Aorta (tissue), 5 donors: ENCODE results near the gene HLA-DOA. TPM values are rescaled to one million over a fixed set of nuclear protein-coding genes. Genes with fewer than 3 reads are reported as not detected.

Experiments used
- ATAC-seq: fragments of 200-7000 bp; cut with Tn5 transposase; one replicate; pipeline ENCODE4 v1.9.1; 2022; ENCODE audit warnings: moderate library complexity; ENCODE audit not compliant: low FRiP score
- DNase-seq, 2 donors: peaks; one replicate each; pipeline ENCODE4 v3.0.0-alpha.2; 2020
- H3K27ac ChIP-seq, 2 donors: one replicate each; pipeline ENCODE4 v1.5.1; 2013; ENCODE audit warnings: low read length in 2 of 2, mild to moderate bottlenecking in 2 of 2, moderate library complexity in 2 of 2, control low read depth in 1 of 2, inconsistent platforms in 1 of 2, low read depth in 1 of 2
- H3K27me3 ChIP-seq, 2 donors: one replicate each; pipeline ENCODE4 v1.6.1; 2013; ENCODE audit warnings: control low read depth in 1 of 2, low read length in 1 of 2, mild to moderate bottlenecking in 1 of 2, moderate library complexity in 1 of 2; ENCODE audit not compliant: insufficient read depth in 2 of 2, control insufficient read depth in 1 of 2
- H3K36me3 ChIP-seq, 2 donors: one replicate each; pipeline ENCODE4 v1.6.1; 2013; ENCODE audit warnings: control low read depth in 1 of 2, low read length in 1 of 2, mild to moderate bottlenecking in 1 of 2; ENCODE audit not compliant: insufficient read depth in 2 of 2, control insufficient read depth in 1 of 2
- H3K4me1 ChIP-seq, 2 donors: one replicate each; pipeline ENCODE4 v1.6.1; 2013; ENCODE audit warnings: low read length in 2 of 2, control low read depth in 1 of 2, mild to moderate bottlenecking in 1 of 2, moderate library complexity in 1 of 2; ENCODE audit not compliant: insufficient read depth in 2 of 2, control insufficient read depth in 1 of 2
- H3K4me3 ChIP-seq, 2 donors: one replicate each; pipeline ENCODE4 v1.5.1; 2013; ENCODE audit warnings: low read length in 2 of 2, control low read depth in 1 of 2, mild to moderate bottlenecking in 1 of 2
- H3K9me3 ChIP-seq: one replicate; pipeline ENCODE4 v1.6.1; 2013; ENCODE audit warnings: mild to moderate bottlenecking, low read length; ENCODE audit not compliant: control insufficient read depth
- WGBS, 2 donors: extraction: QIAGEN DNeasy Blood & Tissue Kit; methylation state at CpG; one replicate each; pipeline ENCODE4 v1.1.7; 2013; 5-methylcytosine and 5-hydroxymethylcytosine counted together
- intact Hi-C, 2 donors: fragments of 100-400 bp; cut with DNase I; formaldehyde crosslinking; loops; one replicate each; pipeline versions ENCODE4 v1.14.2 to v1.15.0; 2022
- polyA plus RNA-seq, 2 donors: library from polyadenylated mRNA; stranded (reverse); fragments of 200-250 nt; gene quantifications; one replicate each; pipeline ENCODE4 v1.2.3, GENCODE V29; 2013
- total RNA-seq, 2 donors: library from RNA; stranded (reverse); fragmentation: NEBNext Ultra II Directional; extraction: Animal tissue kit (Norgen Biotek cat#: 25700); gene quantifications; one replicate each; pipeline ENCODE4 v1.2.1, GENCODE V29; 2021
- donor health status: healthy with polysubstance abuse.
- donor health status: Bipolar disorder and iron deficiency.
- donor health status: DM: no; HTN: no; CAD: no.
- donor health status: DM: no; HTN: no; CAD: no.
- donor health status: DM: yes; HTN: yes; CAD: no.

The HLA-DOA gene
- total and polyA plus RNA-seq, 4 donors: 0.28 to 16.7 (median 6.6) TPM

DNA sequence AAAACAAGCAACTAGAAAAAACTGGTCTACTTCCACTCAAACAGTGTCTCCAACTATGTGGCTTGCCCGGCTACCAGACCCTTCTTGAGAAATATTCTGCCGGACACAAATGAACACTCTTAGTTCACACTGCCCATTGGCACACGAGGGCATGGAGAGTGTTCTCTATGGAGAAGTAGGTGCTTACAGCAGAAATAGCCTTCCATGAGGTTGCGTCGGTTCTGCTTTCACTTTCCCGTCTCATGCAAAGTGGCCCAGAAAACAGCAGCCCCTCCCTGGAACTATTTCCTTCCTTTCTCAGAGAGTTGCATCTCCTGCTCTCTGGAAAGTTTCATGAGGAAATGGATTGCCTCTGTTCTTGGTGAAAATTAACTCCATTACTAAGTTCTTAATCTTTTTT, 9.5 kb upstream of the HLA-DOA start:
- intact Hi-C loops: loop anchor here (5.0 to 10.0 kb wide), 3 partner anchors 126 to 228 kb away; no protein-coding TSS in a partner anchor
- WGBS, 2 donors: 2% methylated on average over 6 of the region's 6 CpGs
- Histone ChIP-seq H3K4me3 (no peak overlapping the region), H3K4me1 (no peaks in the 10 kb centered on the region), H3K27me3 (no peaks in the 10 kb centered on the region), H3K27ac (peak overlapping the region in 1 of 2 donors; percentile 17), H3K9me3 (no peaks in the 10 kb centered on the region), H3K36me3 (no peaks in the 10 kb centered on the region)
- ATAC-seq (peak; percentile 72), DNase-seq (peak in 1 of 2 donors; percentile 85)

DNA sequence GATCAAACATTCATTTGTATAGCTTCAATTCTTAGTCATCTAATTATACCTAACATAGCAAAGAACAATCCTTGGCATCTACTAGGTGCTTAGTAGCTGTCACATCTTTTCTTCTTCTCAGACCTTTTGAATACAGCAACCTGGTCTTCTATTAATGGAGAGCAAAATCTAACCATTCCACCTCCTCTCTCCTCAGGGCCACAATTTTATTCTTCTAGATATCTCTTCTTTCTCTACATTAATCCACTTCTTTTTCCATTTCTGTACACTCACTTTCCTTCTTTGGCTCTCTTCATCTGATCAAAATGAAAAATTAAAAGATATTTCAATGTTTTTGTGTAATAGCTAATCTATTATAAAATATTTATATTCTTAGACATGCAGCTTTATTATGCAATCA, 9.0 kb upstream of the HLA-DOA start:
- Histone ChIP-seq H3K9me3 (no peaks in the 10 kb centered on the region), H3K27me3 (peaks cover 0 to 4% of the 10 kb centered on the region in 2 donors), H3K36me3 (no peaks in the 10 kb centered on the region), H3K27ac (no peak overlapping the region), H3K4me3 (no peak overlapping the region), H3K4me1 (no peaks in the 10 kb centered on the region)
- intact Hi-C loops: loop anchor here (5.0 to 10.0 kb wide), 3 partner anchors 126 to 229 kb away; no protein-coding TSS in a partner anchor
- DNase-seq (no peak), ATAC-seq (no peak)

DNA sequence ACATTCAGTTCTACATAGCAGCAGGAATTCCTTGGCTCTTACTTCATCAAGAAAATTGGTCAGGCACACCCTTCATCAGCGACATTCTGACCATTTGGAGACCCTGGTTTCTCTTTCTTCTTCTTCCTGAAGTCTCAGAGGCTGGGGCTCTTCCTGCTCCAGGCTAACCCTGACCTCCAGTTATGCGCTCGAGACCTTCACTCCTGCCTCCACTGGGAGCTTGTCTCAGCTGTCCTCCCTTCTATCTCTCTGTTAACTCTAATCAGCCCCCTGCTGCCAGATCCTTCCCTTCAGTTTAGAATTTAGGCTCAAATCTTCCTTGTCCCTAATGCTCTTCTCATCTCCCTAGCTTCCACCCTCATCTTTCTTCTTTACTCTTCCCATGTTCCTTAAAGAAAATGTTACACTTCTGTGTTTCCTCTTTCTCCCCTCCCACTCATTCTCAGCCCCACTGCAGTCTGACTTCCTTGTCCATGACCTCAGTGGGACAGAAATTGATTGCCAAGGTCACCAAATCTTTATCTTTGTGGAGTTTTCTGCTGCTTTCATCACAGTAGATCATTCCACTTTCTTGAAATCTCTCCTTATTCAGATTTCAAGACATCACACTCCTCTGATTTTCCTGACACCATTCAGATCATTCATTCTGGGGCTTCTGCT, 8.4 kb upstream of the HLA-DOA start:
- intact Hi-C loops: loop anchor here (5.0 to 10.0 kb wide), 3 partner anchors 127 to 229 kb away; no protein-coding TSS in a partner anchor

DNA sequence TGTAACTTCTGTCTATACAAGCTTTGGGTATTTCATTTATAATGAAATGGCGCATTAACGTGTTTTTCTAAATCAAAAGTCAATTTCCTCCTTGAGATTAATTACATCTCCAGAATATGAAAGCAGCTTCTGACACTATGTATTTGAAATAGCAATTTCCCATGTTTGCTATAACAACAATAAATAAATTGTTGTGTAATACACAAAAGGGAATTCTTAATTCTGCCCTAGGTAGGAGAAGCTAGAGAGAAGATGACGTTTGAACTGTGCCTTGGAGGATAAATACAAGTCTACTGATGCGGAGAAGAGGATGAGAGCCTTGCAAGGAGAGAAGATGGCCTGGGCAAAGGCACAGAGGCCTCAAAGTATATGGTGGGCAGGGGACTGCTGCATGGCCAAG, 7.6 kb upstream of the HLA-DOA start:
- intact Hi-C loops: loop anchor here (5.0 to 10.0 kb wide), 3 partner anchors 128 to 230 kb away; no protein-coding TSS in a partner anchor
- Histone ChIP-seq H3K36me3 (no peaks in the 10 kb centered on the region), H3K9me3 (no peaks in the 10 kb centered on the region), H3K27ac (no peak overlapping the region), H3K4me3 (no peak overlapping the region), H3K27me3 (peaks cover 0 to 4% of the 10 kb centered on the region in 2 donors), H3K4me1 (no peaks in the 10 kb centered on the region)
- ATAC-seq (no peak), DNase-seq (no peak)
- WGBS, 2 donors: 71 to 72% methylated on average over 4 of the region's 4 CpGs

More for the DNA sequence above, 8.4 kb upstream of the HLA-DOA start:
- WGBS, 2 donors: 86% methylated on average over 3 of the region's 3 CpGs
- DNase-seq (no peak), ATAC-seq (no peak)
- Histone ChIP-seq H3K36me3 (no peaks in the 10 kb centered on the region), H3K4me3 (no peak overlapping the region), H3K4me1 (no peaks in the 10 kb centered on the region), H3K9me3 (no peaks in the 10 kb centered on the region), H3K27ac (no peak overlapping the region), H3K27me3 (peaks cover 0 to 4% of the 10 kb centered on the region in 2 donors)

DNA sequence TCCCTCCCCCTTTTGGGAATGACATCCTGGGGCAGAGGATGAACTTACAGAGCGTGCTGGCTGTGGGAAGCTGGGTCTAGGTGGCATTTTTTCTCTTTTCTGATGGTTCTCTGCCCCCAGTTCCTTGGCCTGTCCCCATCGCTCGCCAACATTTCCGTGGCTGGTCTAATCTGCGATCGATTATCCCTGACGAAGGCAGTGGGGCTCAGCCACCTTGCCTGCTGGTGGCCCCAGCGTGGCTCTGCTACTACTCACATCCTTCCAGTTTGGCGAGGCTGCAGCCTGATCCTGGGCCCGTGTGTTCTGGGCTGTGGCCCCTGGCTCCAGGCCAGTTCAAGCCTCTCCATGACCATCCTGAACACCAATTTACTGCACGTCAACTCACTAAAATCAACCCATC, 6.4 kb upstream of the HLA-DOA start:
- DNase-seq: no peak
- H3K27me3 ChIP-seq: peaks cover 0 to 4% of the 10 kb centered on the region in 2 donors
- no peak overlapping the region for H3K27ac ChIP-seq
- H3K4me3 ChIP-seq: no peak overlapping the region
- no peaks in the 10 kb centered on the region for H3K4me1 ChIP-seq
- H3K36me3 ChIP-seq: no peaks in the 10 kb centered on the region
- intact Hi-C loops: loop anchor here (2.0 to 10.0 kb wide), 4 partner anchors 65 to 232 kb away; no protein-coding TSS in a partner anchor
- 79 to 80% methylated on average over 11 of the region's 11 CpGs for WGBS, 2 donors
- H3K9me3 ChIP-seq: no peaks in the 10 kb centered on the region
- ATAC-seq: no peak

DNA sequence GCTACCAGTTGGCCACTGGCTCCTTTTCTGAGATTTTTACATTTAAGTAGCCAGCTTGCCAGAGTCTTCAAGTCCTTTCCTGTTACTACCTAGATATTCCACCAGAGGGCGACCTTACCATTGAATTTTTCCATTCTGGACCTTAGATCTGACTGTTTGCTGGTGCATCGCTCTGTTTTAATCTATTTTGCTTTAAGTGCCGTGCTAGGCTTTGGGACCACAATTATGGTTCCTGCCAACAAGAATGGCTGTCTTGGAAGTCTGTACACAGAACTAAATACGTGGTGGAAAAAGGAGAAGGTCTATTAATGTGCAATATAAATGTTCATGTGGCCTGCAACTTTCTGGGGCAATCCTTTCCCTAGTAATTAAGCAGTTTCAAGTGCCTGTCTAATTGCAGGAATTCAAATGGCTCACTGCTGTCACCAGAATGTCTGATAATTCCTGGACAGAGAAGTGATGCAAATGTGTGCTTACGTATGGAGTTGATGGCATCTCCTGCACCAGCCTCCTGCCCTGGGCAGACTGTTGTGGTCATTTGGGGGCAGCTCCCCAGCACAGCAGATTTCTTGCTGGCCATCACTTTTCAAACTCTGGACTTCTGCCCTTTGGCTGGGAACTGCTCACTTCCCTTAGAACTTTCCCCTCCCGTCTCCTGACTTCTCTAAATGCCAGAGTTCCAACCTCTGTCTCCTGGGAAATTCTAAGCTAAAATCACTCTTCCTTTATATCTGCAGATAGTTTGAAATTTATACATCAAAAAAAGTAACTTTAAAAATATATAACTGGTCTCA, 5.6 kb upstream of the HLA-DOA start:
- Histone ChIP-seq H3K4me1 (no peaks in the 10 kb centered on the region), H3K4me3 (no peak overlapping the region), H3K27me3 (peaks cover 0 to 4% of the 10 kb centered on the region in 2 donors), H3K27ac (no peak overlapping the region), H3K9me3 (no peaks in the 10 kb centered on the region), H3K36me3 (no peaks in the 10 kb centered on the region)
- ATAC-seq: peak; percentile 86
- 18 to 23% methylated on average over 6 of the region's 6 CpGs for WGBS, 2 donors
- intact Hi-C loops: loop anchor here (1.0 to 10.0 kb wide), 5 partner anchors 66 to 233 kb away; no protein-coding TSS in a partner anchor
- DNase-seq: peak in 1 of 2 donors; percentile 30

DNA sequence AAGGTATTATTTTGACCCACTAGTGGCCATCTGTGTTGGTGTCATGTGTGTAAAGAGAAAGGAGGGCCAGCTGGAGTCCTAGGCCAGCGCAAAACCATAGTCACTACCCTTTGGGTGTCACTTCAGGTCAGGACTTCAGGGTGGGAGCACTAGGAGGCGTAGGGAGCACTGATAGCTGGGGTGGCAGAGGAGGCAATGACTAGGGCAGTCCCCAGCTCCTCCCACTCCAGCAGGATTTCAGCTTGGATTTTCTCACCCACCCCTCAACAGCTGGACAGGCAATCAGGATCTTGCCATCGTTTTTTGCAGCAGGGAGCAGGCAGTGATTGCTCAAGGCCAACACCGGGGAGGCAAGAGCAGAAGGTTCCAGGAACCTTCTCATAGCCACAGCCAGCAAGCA, 4.2 kb upstream of the HLA-DOA start:
- no peaks in the 10 kb centered on the region for H3K4me1 ChIP-seq
- peaks cover 0 to 4% of the 10 kb centered on the region in 2 donors for H3K27me3 ChIP-seq
- no peak overlapping the region for H3K27ac ChIP-seq
- DNase-seq: peak in 1 of 2 donors; percentile 7
- ATAC-seq: no peak
- no peak overlapping the region for H3K4me3 ChIP-seq
- H3K9me3 ChIP-seq: no peaks in the 10 kb centered on the region
- intact Hi-C loops: loop anchor here (1.0 to 10.0 kb wide), 3 partner anchors 67 to 235 kb away; no protein-coding TSS in a partner anchor
- no peaks in the 10 kb centered on the region for H3K36me3 ChIP-seq
- WGBS, 2 donors: 37 to 46% methylated on average over 4 of the region's 4 CpGs

DNA sequence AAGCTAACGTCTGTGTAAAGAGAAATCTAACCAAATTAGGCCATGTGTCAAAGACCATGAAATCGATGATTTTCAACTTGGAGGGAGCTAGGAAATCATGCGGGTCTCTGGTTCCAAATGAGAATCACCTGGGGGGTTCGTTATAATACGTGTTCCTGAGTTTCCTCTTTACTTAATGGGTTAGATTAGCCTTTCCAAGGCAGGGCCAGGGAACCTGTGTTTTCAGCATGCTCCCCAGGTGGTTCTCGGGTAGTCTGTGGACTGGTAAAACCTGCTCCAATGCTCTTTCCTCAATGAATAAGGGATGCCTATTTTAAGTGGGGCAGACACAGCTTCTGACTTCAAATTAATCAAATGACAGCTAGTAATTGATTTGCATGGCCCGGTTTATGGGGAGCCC, 965 bp upstream of the HLA-DOA start:
- Histone ChIP-seq H3K27me3 (peaks cover 0 to 4% of the 10 kb centered on the region in 2 donors), H3K4me3 (no peak overlapping the region), H3K9me3 (no peaks in the 10 kb centered on the region), H3K36me3 (no peaks in the 10 kb centered on the region), H3K4me1 (no peaks in the 10 kb centered on the region), H3K27ac (no peak overlapping the region)
- no peak for DNase-seq
- intact Hi-C loops: loop anchor here in 1 of 2 donors (10.0 kb wide), 1 partner anchor 134 kb away; no protein-coding TSS in a partner anchor
- ATAC-seq: no peak
- 62 to 67% methylated on average over 7 of the region's 7 CpGs for WGBS, 2 donors
